WERI-Rb-1 (cell line): ENCODE data around the gene TXNRD2.

Experiments used
- DNase-seq: peaks from one replicate; pipeline ENCODE4 v3.0.0-alpha.2; 2020
- H3K27ac ChIP-seq: fragments of 250-450 bp; sonication (Bioruptor Pico); 2 replicates; pipeline ENCODE4 v1.5.1; 2020; ENCODE audit warnings: mild to moderate bottlenecking, moderate library complexity
- H3K27me3 ChIP-seq: fragments of 250-450 bp; sonication (Bioruptor Pico); 2 replicates; pipeline ENCODE4 v1.5.1; 2021; ENCODE audit warnings: mild to moderate bottlenecking, low read depth, moderate library complexity; ENCODE audit not compliant: insufficient read depth, severe bottlenecking
- H3K36me3 ChIP-seq: fragments of 250-450 bp; sonication (Bioruptor Pico); 2 replicates; pipeline ENCODE4 v1.5.1; 2020; ENCODE audit warnings: mild to moderate bottlenecking, moderate library complexity
- H3K4me3 ChIP-seq: 2 replicates; pipeline ENCODE4 v1.5.1; 2011; ENCODE audit warnings: low read depth, mild to moderate bottlenecking, control low read depth, low read length
- H3K9me3 ChIP-seq: fragments of 250-450 bp; sonication (Bioruptor Pico); 2 replicates; pipeline ENCODE4 v1.5.1; 2021; ENCODE audit warnings: mild to moderate bottlenecking, moderate library complexity; ENCODE audit not compliant: severe bottlenecking
- TF ChIP-seq, protein P1 (sequence below): IDR thresholded peaks from 2 replicates; pipeline ENCODE4 v1.5.1; 2011; ENCODE audit warnings: low read depth, mild to moderate bottlenecking, control low read depth, inconsistent platforms, low read length

Gene TXNRD2

DNA sequence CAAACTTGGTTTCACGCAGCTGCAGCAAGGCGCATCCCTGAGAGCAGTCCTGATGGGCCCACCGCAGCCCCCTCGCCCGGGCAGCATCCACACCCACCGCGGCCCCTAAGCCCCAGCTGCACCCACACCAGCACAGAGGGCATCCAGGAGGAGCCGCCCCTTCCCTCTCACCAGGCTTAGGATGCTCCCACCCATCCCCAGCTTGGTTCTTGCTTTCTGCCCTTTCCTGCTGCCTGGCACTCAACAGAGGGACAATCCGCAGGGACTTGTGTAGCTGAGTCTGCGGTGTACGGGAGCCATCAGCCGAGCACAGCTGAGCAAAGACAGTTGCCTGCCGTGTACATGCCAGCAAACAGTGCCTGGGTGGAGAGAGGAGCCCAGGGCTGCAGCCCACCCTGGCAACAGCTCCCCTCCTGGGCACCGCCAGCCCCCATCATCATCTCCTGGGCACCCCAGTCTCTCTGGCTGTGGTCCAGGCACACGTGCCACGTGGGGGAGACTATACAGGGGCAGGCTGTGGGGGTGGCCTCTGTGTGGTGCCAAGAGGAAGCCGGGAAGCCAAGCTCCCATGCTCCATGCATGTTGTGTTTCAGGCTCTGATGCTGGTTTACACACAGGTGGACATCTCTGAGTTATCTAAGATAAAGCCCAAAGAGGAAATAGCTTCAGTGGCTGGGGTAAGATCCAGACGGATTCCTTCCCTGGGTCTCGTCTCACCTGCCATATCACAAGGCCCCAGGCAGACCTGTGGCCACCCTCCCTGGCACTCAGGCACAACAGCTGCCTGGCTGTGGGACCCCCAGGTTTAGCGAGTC, 50.9 kb downstream of the TXNRD2 start:
- H3K9me3 ChIP-seq, result no peaks in the 10 kb centered on the region
- H3K27ac ChIP-seq, result peak overlapping the region; percentile 10
- H3K27me3 ChIP-seq, result no peaks in the 10 kb centered on the region
- no peak for DNase-seq
- H3K36me3 ChIP-seq, result no peaks in the 10 kb centered on the region
- H3K4me3 ChIP-seq, result no peak overlapping the region
- TF ChIP-seq, protein P1, sequence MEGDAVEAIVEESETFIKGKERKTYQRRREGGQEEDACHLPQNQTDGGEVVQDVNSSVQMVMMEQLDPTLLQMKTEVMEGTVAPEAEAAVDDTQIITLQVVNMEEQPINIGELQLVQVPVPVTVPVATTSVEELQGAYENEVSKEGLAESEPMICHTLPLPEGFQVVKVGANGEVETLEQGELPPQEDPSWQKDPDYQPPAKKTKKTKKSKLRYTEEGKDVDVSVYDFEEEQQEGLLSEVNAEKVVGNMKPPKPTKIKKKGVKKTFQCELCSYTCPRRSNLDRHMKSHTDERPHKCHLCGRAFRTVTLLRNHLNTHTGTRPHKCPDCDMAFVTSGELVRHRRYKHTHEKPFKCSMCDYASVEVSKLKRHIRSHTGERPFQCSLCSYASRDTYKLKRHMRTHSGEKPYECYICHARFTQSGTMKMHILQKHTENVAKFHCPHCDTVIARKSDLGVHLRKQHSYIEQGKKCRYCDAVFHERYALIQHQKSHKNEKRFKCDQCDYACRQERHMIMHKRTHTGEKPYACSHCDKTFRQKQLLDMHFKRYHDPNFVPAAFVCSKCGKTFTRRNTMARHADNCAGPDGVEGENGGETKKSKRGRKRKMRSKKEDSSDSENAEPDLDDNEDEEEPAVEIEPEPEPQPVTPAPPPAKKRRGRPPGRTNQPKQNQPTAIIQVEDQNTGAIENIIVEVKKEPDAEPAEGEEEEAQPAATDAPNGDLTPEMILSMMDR, result no peak

DNA sequence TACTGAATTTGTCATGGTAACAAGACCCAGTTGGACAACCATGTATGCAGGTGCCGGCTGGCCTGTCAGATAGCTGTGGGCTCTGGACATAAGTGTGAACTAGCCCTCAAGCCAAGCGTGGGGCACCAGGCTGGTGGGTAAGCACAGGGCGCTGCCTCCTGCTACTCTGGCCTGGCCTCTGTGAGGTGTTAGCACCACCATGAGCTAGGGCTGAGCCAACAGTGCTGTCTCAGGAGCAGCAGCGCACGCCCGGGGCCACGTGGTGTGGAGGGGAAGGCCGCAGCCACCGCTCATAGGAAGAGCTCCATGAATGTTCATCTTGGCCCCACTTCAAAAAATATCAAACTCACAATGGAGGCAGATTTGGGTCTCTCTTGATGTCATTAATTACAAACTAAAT, 51.7 kb downstream of the TXNRD2 start:
- Histone ChIP-seq H3K36me3 (no peaks in the 10 kb centered on the region), H3K27ac (no peak overlapping the region), H3K9me3 (no peaks in the 10 kb centered on the region), H3K4me3 (no peak overlapping the region), H3K27me3 (no peaks in the 10 kb centered on the region)
- TF ChIP-seq, protein P1, result no peak
- DNase-seq, result no peak

DNA sequence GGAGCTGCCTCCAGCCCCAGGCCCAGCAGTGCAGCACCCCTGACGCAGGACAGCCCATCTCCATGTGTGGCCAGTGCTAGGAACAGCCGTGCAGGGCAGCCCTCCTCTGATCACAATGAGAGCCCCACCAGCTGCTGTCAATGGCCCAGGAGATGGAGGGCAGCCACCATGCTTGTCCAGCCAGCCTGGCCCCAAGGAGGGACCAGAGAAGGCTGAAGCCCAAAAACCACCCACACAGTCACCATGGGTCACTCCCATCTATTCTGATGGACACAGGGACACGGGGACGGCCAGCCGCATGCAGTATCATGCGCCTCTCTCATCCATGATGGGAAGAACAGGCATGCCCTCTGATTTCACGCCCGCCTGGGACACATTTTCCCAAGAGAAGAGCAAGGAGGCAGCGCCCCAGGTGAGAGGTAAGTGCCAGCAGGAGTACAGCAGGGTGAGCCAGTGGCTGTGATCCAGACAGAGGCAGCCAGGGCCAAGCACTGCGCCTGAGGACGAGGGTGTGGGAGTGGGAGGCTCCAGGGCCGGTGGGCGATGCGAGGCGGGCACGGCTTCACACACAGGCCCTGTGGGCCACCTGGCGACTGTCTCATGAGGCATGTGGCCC, 53.4 kb downstream of the TXNRD2 start:
- no peak for DNase-seq
- TF ChIP-seq, protein P1, result no peak
- Histone ChIP-seq H3K27ac (no peak overlapping the region), H3K27me3 (no peaks in the 10 kb centered on the region), H3K9me3 (no peaks in the 10 kb centered on the region), H3K4me3 (no peak overlapping the region), H3K36me3 (no peaks in the 10 kb centered on the region)

DNA sequence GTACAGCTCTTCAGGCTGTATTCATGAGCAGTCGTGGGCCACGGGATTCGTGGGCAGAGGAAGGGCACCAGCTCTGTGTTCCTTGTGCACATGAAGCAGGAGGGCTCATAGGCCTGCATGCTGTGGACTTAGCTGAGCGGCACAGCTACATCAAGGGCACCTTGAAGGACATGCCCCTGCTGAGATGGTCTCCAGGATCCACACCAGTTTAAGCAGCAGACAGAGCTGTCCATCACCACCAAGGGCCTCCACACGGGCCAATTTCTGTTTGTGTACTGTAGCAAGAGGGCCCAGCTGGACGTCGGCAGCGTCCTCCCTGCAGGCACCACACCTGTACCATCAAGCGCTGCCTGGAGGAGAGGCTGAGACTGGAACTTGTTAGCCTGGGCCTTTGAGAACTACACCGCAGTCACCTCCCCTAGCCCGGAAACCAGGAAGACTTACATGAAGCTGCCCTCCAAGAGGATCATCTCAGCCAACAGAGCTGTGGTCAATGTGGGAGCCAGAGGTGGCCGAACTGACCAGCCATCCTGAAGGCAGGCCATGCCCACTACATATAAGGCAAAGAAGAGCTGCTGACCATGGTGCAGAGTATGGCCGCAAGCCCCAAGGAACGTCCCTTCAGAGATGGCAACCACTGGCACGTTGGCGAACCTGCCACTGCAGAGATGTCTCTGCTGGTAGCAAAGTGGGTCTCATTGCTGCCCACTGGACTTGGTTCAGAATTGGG, 54.2 kb downstream of the TXNRD2 start:
- Histone ChIP-seq H3K27ac (no peak overlapping the region), H3K36me3 (no peaks in the 10 kb centered on the region), H3K9me3 (no peaks in the 10 kb centered on the region), H3K27me3 (no peaks in the 10 kb centered on the region), H3K4me3 (no peak overlapping the region)
- no peak for DNase-seq
- TF ChIP-seq, protein P1, result no peak

DNA sequence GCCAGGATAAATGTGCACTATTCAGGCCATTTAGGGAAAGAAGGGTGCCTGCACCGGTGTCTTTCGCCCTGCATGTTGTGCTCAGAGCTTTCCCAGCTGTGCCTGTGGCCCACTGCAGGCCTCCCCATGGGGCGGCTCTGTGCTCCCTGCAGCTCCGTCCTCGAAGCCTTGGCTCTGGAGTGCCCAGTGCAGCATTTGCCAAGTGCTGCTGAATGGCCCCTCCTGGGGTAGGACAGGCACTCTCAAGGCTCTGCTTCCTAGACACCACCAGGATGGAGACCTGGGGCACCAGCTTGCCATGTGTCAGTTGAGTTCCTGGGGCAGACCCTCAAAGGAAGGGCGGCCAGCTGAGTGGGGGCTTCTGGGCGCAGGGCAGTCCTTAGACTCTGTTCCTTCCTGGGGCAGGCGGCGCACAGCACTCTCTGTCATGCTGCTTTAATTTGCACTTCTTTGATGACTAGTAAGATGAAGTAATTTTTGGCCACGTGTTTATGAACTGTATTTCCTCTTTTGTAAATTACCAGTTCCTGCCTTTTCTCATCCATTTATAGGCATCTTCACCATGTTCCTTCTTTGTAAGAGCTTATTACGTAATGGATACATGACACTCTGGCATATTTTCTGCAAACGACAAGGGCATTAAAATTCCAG, 54.9 kb downstream of the TXNRD2 start:
- no peak for DNase-seq
- Histone ChIP-seq H3K27me3 (no peaks in the 10 kb centered on the region), H3K9me3 (no peaks in the 10 kb centered on the region), H3K4me3 (no peak overlapping the region), H3K36me3 (no peaks in the 10 kb centered on the region), H3K27ac (no peak overlapping the region)
- TF ChIP-seq, protein P1, result no peak
